Measurements from ENCODE around the gene FMO4.
"Not testable (repeated sequence)": the region's sequence is repeated elsewhere in the genome, so short reads cannot be mapped to it uniquely, and the experiment has no call there.

DNA sequence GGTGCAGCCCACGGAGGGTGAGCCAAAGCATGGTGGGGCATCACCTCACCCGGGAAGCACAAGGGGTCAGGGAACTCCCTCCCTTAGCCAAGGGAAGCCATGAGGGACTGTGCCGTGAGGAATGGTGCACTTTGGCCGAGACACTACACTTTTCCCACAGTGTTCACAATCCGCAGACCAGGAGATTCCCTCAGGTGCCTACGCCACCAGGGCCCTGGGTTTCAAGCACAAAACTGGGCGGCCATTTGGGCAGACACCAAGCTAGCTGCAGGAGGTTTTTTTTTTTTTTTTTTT is 45.3 kb downstream of the FMO4 start:
- TF ChIP-seq, protein P1, sequence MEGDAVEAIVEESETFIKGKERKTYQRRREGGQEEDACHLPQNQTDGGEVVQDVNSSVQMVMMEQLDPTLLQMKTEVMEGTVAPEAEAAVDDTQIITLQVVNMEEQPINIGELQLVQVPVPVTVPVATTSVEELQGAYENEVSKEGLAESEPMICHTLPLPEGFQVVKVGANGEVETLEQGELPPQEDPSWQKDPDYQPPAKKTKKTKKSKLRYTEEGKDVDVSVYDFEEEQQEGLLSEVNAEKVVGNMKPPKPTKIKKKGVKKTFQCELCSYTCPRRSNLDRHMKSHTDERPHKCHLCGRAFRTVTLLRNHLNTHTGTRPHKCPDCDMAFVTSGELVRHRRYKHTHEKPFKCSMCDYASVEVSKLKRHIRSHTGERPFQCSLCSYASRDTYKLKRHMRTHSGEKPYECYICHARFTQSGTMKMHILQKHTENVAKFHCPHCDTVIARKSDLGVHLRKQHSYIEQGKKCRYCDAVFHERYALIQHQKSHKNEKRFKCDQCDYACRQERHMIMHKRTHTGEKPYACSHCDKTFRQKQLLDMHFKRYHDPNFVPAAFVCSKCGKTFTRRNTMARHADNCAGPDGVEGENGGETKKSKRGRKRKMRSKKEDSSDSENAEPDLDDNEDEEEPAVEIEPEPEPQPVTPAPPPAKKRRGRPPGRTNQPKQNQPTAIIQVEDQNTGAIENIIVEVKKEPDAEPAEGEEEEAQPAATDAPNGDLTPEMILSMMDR (conservative IDR thresholded peaks at IDR 0.05; ENCODE audit: low read depth, low read length), result not testable (repeated sequence)
- not testable (repeated sequence) for TF ChIP-seq EZH2 (IDR thresholded peaks at IDR 0.05; ENCODE audit: borderline replicate concordance, low read depth, low read length, poor library complexity, severe bottlenecking)
